Measurements from ENCODE around the gene TLCD3B. TPM values are rescaled to one million over a fixed set of nuclear protein-coding genes. Genes with fewer than 3 reads are reported as not detected.

Gene TLCD3B
- total RNA-seq, 1 donor from 2014 or later, result 1.4 TPM

DNA sequence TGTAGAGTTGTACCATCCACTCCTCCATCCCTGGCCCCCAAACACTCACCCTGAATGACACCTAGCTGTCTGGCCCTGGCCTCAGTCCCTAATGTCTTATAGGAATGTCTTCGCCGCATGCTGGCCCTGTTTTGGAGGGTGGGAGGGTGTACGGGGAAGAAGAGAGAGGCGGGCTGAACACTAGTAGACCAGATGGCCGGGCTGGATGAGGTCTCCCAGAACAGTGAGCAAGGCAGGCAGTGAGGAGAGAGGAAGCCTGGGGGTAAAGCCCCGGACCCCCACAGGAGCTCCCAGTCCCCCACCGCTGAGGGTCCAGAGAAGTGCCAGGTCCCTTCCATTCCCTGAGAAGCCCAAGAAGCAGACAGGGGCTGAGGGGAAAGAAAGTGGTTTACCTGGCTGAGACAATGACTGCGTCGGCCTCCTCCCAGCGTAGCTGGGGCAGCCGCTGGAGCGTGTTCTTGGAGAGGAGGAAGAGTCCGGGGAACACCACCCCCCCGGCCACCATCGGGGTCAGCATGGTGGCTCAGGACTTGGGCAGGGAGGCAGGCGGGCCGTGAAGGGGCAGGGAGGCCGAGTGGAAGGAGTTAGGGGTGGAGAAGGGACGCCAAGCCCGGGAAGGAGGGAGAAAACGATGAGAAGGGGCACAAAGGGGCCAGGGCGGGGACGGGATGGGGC, 923 bp downstream of the TLCD3B start:
- no peak overlapping the region for H3K4me3 ChIP-seq (ENCODE audit: insufficient read depth, low read depth, low read length)
- H2AFZ ChIP-seq (ENCODE audit: low read depth, low read length), result no peak overlapping the region
- H3K79me2 ChIP-seq (ENCODE audit: insufficient read depth, low read length), result no peaks in the 10 kb centered on the region
- peaks cover 35% of the 10 kb centered on the region for H3K27me3 ChIP-seq (ENCODE audit: insufficient read depth, low read length)
- peaks cover 5% of the 10 kb centered on the region for H3K4me1 ChIP-seq (ENCODE audit: insufficient read depth, low read length)
- no peak overlapping the region for H3K4me2 ChIP-seq (ENCODE audit: low read length)
- no peak for DNase-seq (ENCODE audit: low read depth)
- no peak overlapping the region for H3K9ac ChIP-seq (ENCODE audit: low read length)
- Mint-ChIP-seq H3K36me3 (ENCODE audit: low read depth, unreplicated experiment) (no peaks in the 10 kb centered on the region), H3K27ac (ENCODE audit: unreplicated experiment) (no peak overlapping the region), H3K9me3 (ENCODE audit: unreplicated experiment) (peaks cover 3% of the 10 kb centered on the region), H3K4me1 (ENCODE audit: low read depth, unreplicated experiment) (peaks cover 4% of the 10 kb centered on the region), H3K4me3 (ENCODE audit: unreplicated experiment) (no peak overlapping the region), H3K27me3 (ENCODE audit: low read depth, unreplicated experiment) (peaks cover 53% of the 10 kb centered on the region)
- no peaks in the 10 kb centered on the region for H3K9me3 ChIP-seq (ENCODE audit: insufficient read depth, low read depth, low read length)
- no peaks in the 10 kb centered on the region for H3K36me3 ChIP-seq (ENCODE audit: insufficient read depth, low read length)
- no peak for FAIRE-seq
- peaks cover 8% of the 10 kb centered on the region for H4K20me1 ChIP-seq (ENCODE audit: insufficient read depth, low read length)
- H3K27ac ChIP-seq (ENCODE audit: low read depth, low read length), result no peak overlapping the region
- TF ChIP-seq EZH2 (IDR thresholded peaks at IDR 0.05; ENCODE audit: insufficient read depth, low read length), result peak; percentile 61
- no peak for TF ChIP-seq CTCF (IDR thresholded peaks at IDR 0.05; ENCODE audit: insufficient read depth, low read depth, low read length)

- H3K4me1 ChIP-seq (ENCODE audit: insufficient read depth, low read length), result peaks cover 5% of the 10 kb centered on the region
- no peak overlapping the region for H2AFZ ChIP-seq (ENCODE audit: low read depth, low read length)
- H3K9me3 ChIP-seq (ENCODE audit: insufficient read depth, low read depth, low read length), result no peaks in the 10 kb centered on the region
- DNase-seq (ENCODE audit: low read depth), result no peak
- no peak overlapping the region for H3K4me2 ChIP-seq (ENCODE audit: low read length)
- H3K4me3 ChIP-seq (ENCODE audit: insufficient read depth, low read depth, low read length), result no peak overlapping the region
- peaks cover 8% of the 10 kb centered on the region for H4K20me1 ChIP-seq (ENCODE audit: insufficient read depth, low read length)
- Mint-ChIP-seq H3K9me3 (ENCODE audit: unreplicated experiment) (peaks cover 3% of the 10 kb centered on the region), H3K27me3 (ENCODE audit: low read depth, unreplicated experiment) (peaks cover 53% of the 10 kb centered on the region), H3K27ac (ENCODE audit: unreplicated experiment) (no peak overlapping the region), H3K4me1 (ENCODE audit: low read depth, unreplicated experiment) (peaks cover 4% of the 10 kb centered on the region), H3K4me3 (ENCODE audit: unreplicated experiment) (no peak overlapping the region), H3K36me3 (ENCODE audit: low read depth, unreplicated experiment) (no peaks in the 10 kb centered on the region)
- no peak overlapping the region for H3K27ac ChIP-seq (ENCODE audit: low read depth, low read length)
- no peak for TF ChIP-seq EZH2 (IDR thresholded peaks at IDR 0.05; ENCODE audit: insufficient read depth, low read length)
- no peak for TF ChIP-seq CTCF (IDR thresholded peaks at IDR 0.05; ENCODE audit: insufficient read depth, low read depth, low read length)
- no peaks in the 10 kb centered on the region for H3K79me2 ChIP-seq (ENCODE audit: insufficient read depth, low read length)
- FAIRE-seq, result no peak
- no peaks in the 10 kb centered on the region for H3K36me3 ChIP-seq (ENCODE audit: insufficient read depth, low read length)
- H3K9ac ChIP-seq (ENCODE audit: low read length), result no peak overlapping the region
- H3K27me3 ChIP-seq (ENCODE audit: insufficient read depth, low read length), result peaks cover 35% of the 10 kb centered on the region
Observed at GRCh38 chr16:30028438-30029076, 2.5 kb downstream of the TLCD3B start.
